Nephron (organoid): ENCODE data around the gene BPIFA3.

ENCODE experiments used
- H3K27ac Mint-ChIP-seq, 3 experiments: 2 replicates each; pipeline ENCODE4 v1.8.0; 2020; ENCODE audit warnings: mixed read lengths in 3 of 3, mild to moderate bottlenecking in 2 of 3, moderate library complexity in 1 of 3
- H3K27me3 Mint-ChIP-seq: 2 replicates; pipeline ENCODE4 v1.8.0; 2021; ENCODE audit warnings: low read depth, mild to moderate bottlenecking, moderate library complexity, mixed read lengths
- H3K36me3 Mint-ChIP-seq: 2 replicates; pipeline ENCODE4 v1.8.0; 2020; ENCODE audit warnings: low read depth, mixed read lengths
- H3K4me1 Mint-ChIP-seq: 2 replicates; pipeline ENCODE4 v1.8.0; 2020; ENCODE audit warnings: mixed read lengths
- H3K4me3 Mint-ChIP-seq, 3 experiments: 2 replicates each; pipeline ENCODE4 v1.8.0; 2020; ENCODE audit warnings: mild to moderate bottlenecking in 3 of 3, mixed read lengths in 3 of 3, moderate library complexity in 2 of 3
- H3K9me3 Mint-ChIP-seq: 2 replicates; pipeline ENCODE4 v1.8.0; 2020; ENCODE audit warnings: mixed read lengths
- TF ChIP-seq, protein P1 (sequence below), 3 experiments: fragments of 200-600 bp; sonication (generic); IDR thresholded peaks; one replicate each; pipeline ENCODE4 v1.5.0; 2021; ENCODE audit warnings: antibody characterized with exemption in 3 of 3; ENCODE audit not compliant: unreplicated experiment in 3 of 3

The BPIFA3 gene

DNA sequence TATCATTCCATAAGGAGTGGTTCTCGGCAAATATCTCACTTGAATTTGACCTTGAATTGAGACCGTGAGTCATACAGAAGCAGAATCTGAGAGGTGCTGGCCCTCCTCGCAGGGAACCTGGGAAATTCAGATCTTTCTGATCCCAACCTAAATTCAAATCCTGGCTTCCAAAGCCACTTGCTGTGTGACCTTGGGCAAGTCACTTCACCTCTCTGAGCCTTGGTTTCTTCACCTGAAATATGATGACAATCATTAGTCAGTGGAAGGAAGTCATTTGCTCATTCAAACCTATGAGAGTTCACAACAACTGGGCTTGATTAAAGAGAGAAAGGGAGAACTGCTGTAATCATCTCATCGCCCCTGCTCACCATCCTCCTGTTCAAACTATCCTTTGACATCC is 7.2 kb downstream of the BPIFA3 start:
- H3K27ac Mint-ChIP-seq, result no peak overlapping the region
- TF ChIP-seq, protein P1, sequence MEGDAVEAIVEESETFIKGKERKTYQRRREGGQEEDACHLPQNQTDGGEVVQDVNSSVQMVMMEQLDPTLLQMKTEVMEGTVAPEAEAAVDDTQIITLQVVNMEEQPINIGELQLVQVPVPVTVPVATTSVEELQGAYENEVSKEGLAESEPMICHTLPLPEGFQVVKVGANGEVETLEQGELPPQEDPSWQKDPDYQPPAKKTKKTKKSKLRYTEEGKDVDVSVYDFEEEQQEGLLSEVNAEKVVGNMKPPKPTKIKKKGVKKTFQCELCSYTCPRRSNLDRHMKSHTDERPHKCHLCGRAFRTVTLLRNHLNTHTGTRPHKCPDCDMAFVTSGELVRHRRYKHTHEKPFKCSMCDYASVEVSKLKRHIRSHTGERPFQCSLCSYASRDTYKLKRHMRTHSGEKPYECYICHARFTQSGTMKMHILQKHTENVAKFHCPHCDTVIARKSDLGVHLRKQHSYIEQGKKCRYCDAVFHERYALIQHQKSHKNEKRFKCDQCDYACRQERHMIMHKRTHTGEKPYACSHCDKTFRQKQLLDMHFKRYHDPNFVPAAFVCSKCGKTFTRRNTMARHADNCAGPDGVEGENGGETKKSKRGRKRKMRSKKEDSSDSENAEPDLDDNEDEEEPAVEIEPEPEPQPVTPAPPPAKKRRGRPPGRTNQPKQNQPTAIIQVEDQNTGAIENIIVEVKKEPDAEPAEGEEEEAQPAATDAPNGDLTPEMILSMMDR (IDR thresholded peaks at IDR 0.05; ENCODE audit: unreplicated experiment in 3 of 3), result no peak

DNA sequence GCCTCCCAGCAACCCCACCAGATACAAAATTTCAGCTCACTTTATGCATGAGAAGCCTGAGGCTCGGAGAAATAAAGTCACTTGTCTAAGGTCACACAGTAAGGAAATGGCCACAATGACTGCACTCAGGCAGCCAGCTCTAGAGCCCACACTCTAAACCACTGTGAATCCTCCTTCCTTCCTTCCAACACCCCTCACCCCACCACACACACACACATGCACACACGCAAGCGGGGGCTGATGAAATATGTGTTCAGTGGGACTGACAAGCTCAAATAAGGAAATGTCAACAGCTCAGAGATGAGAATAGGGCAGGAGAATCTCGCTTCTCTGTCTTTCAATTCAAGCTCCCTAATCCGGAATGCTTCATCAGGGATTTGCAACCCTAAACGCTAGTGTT is 12.7 kb downstream of the BPIFA3 start:
- Mint-ChIP-seq H3K4me3 (no peak overlapping the region), H3K4me1 (no peaks in the 10 kb centered on the region)
- TF ChIP-seq, protein P1 (IDR thresholded peaks at IDR 0.05; ENCODE audit: unreplicated experiment in 3 of 3), result no peak

More for the DNA sequence above, 7.2 kb downstream of the BPIFA3 start:
- Mint-ChIP-seq H3K4me1 (no peaks in the 10 kb centered on the region), H3K27me3 (peaks cover 57% of the 10 kb centered on the region), H3K36me3 (no peaks in the 10 kb centered on the region), H3K9me3 (no peaks in the 10 kb centered on the region), H3K4me3 (no peak overlapping the region)

GRCh38 chr20:33231237-33231636 is 14.1 kb downstream of the BPIFA3 start:
- no peaks in the 10 kb centered on the region for H3K36me3 Mint-ChIP-seq
- H3K9me3 Mint-ChIP-seq, result no peaks in the 10 kb centered on the region
- no peak overlapping the region for H3K4me3 Mint-ChIP-seq
- no peaks in the 10 kb centered on the region for H3K4me1 Mint-ChIP-seq
- H3K27me3 Mint-ChIP-seq, result peaks cover 77% of the 10 kb centered on the region
- H3K27ac Mint-ChIP-seq, result no peak overlapping the region
- TF ChIP-seq, protein P1 (IDR thresholded peaks at IDR 0.05; ENCODE audit: unreplicated experiment in 3 of 3), result no peak

More for the DNA sequence above, 12.7 kb downstream of the BPIFA3 start:
- Mint-ChIP-seq H3K36me3 (no peaks in the 10 kb centered on the region), H3K27ac (no peak overlapping the region), H3K27me3 (peaks cover 73% of the 10 kb centered on the region), H3K9me3 (no peaks in the 10 kb centered on the region)

DNA sequence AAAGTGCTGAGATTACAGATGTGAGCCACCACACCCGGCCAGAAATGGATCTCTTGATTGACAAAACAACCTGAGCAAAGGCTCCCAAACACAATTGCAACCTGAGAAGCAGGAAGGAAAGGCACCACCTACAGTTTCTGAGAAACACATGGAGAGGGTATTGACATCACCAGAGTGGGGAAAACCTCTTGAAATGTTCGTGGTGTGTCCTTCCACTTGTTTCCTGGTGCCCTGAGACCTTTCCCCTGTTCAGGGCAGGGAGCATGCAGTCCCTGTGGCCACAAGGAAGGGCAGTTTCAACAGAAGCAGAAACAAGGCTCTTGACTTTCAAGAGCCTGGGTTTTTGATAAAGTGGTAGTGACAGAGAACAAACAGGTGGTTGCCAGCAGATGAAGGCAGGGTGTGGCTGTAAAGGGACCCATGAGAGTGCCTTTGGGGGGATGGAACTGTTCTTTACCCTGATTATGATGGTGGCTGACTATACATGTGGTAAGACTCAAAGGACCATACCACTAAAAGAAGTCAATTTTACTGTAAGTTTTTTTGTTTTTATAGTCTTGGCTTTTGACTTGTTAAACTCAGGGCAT is 15.4 kb downstream of the BPIFA3 start:
- H3K4me3 Mint-ChIP-seq, result no peak overlapping the region
- no peaks in the 10 kb centered on the region for H3K9me3 Mint-ChIP-seq
- no peaks in the 10 kb centered on the region for H3K4me1 Mint-ChIP-seq
- no peak overlapping the region for H3K27ac Mint-ChIP-seq
- peaks cover 73% of the 10 kb centered on the region for H3K27me3 Mint-ChIP-seq
- no peaks in the 10 kb centered on the region for H3K36me3 Mint-ChIP-seq
- TF ChIP-seq, protein P1 (IDR thresholded peaks at IDR 0.05; ENCODE audit: unreplicated experiment in 3 of 3), result no peak

GRCh38 chr20:33233129-33233774 is 16.1 kb downstream of the BPIFA3 start:
- TF ChIP-seq, protein P1 (IDR thresholded peaks at IDR 0.05; ENCODE audit: unreplicated experiment in 3 of 3), result no peak
- Mint-ChIP-seq H3K27me3 (peaks cover 70% of the 10 kb centered on the region), H3K9me3 (no peaks in the 10 kb centered on the region), H3K36me3 (no peaks in the 10 kb centered on the region), H3K4me1 (no peaks in the 10 kb centered on the region), H3K27ac (no peak overlapping the region), H3K4me3 (no peak overlapping the region)

- H3K9me3 Mint-ChIP-seq, result no peaks in the 10 kb centered on the region
- peaks cover 64% of the 10 kb centered on the region for H3K27me3 Mint-ChIP-seq
- H3K27ac Mint-ChIP-seq, result no peak overlapping the region
These were observed 16.9 kb downstream of the BPIFA3 start for GRCh38 chr20:33234050-33234449.

More at GRCh38 chr20:33234050-33234449, 16.9 kb downstream of the BPIFA3 start:
- TF ChIP-seq, protein P1 (IDR thresholded peaks at IDR 0.05; ENCODE audit: unreplicated experiment in 3 of 3), result no peak
- Mint-ChIP-seq H3K36me3 (no peaks in the 10 kb centered on the region), H3K4me3 (no peak overlapping the region), H3K4me1 (no peaks in the 10 kb centered on the region)
